ENCODE data around the gene UCN. TPM values are rescaled to one million over a fixed set of nuclear protein-coding genes. Genes with fewer than 3 reads are reported as not detected.
"Not testable (repeated sequence)": the region's sequence is repeated elsewhere in the genome, so short reads cannot be mapped to it uniquely, and the experiment has no call there.

UCN gene
- total RNA-seq, 1 experiment from 2014 or later = 4.6 TPM

DNA sequence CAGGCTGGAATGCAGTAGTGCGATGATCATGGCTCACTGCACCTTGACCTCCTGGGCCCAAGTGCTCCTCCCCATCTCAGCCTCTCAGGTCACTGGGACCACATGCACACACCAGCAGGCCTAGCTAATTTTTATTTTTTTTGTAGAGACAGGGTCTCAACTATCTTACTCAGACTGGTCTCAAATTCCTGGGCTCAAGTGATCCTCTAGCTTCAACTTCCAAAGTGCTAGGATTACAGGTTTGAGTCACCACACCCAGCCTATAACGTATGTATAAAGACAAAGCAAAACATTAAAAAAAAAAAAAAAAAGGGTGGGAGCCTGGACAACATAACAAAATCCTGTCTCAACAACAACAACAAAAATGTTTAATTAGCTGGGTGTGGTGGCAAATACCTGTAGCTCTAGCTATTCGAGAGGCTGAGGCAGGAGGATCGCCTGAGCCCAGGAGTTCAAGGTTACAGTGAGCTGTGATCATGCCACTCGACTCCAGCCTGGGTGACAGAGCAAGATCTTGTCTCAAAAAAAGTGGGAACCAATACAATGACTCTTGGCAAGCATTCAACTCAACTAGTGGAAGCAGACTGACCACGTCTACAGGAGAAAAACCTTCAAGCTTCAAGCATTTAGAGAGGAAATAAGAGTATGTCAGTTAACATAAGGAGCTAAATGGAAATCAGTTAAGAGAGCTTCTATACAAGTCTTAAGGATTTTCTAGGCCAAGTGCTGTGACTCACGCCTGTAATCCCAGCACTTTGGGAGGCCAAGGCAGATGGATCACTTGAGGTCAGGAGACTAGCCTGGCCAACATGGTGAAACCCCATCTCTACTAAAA is 45.7 kb upstream of the UCN start:
- peaks cover 2% of the 10 kb centered on the region for H3K9me3 Mint-ChIP-seq (ENCODE audit: low read depth, unreplicated experiment)
- CTCF ChIA-PET = interaction anchor here (0.6 to 0.7 kb wide), 2 partner anchors 195 to 233 kb away, joined by 3 read pairs; no protein-coding TSS in a partner anchor
- H3K4me1 Mint-ChIP-seq (ENCODE audit: low read depth, unreplicated experiment) = peaks cover 32% of the 10 kb centered on the region
- DNase-seq = no peak
- no peak overlapping the region for H3K4me3 Mint-ChIP-seq (ENCODE audit: low read depth, unreplicated experiment)
- H3K27me3 Mint-ChIP-seq (ENCODE audit: unreplicated experiment) = no peaks in the 10 kb centered on the region
- BruUV-seq (replicated peaks) = no TSS peak
- TF ChIP-seq, protein P1, sequence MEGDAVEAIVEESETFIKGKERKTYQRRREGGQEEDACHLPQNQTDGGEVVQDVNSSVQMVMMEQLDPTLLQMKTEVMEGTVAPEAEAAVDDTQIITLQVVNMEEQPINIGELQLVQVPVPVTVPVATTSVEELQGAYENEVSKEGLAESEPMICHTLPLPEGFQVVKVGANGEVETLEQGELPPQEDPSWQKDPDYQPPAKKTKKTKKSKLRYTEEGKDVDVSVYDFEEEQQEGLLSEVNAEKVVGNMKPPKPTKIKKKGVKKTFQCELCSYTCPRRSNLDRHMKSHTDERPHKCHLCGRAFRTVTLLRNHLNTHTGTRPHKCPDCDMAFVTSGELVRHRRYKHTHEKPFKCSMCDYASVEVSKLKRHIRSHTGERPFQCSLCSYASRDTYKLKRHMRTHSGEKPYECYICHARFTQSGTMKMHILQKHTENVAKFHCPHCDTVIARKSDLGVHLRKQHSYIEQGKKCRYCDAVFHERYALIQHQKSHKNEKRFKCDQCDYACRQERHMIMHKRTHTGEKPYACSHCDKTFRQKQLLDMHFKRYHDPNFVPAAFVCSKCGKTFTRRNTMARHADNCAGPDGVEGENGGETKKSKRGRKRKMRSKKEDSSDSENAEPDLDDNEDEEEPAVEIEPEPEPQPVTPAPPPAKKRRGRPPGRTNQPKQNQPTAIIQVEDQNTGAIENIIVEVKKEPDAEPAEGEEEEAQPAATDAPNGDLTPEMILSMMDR (IDR thresholded peaks at IDR 0.05; ENCODE audit: unreplicated experiment) = no peak
- no peak overlapping the region for H3K27ac Mint-ChIP-seq (ENCODE audit: unreplicated experiment)
- peaks cover 47% of the 10 kb centered on the region for H3K36me3 Mint-ChIP-seq (ENCODE audit: insufficient read depth, unreplicated experiment)
- intact Hi-C loops (cut with micrococcal nuclease; ENCODE audit: unreplicated experiment) = no loop called here

DNA sequence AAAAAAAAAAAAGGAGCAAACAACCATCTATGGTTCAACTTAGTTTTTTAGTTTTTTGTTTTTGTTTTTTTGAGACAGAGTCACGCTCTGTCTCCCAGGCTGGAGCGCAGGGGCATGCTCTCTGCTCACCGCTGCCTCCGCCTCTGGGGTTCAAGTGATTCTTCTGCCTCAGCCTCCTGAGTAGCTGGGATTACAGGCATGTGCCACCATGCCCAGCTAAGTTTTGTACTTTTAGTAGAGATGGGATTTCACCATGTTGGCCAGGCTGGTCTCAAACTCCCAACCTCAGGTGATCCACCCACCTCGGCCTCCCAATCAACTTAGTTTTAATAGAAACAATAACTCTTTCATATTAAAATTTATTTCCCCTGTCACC is 45.1 kb upstream of the UCN start:
- H3K4me3 Mint-ChIP-seq (ENCODE audit: low read depth, unreplicated experiment); H3K27ac Mint-ChIP-seq (ENCODE audit: unreplicated experiment); H3K9me3 Mint-ChIP-seq (ENCODE audit: low read depth, unreplicated experiment); H3K27me3 Mint-ChIP-seq (ENCODE audit: unreplicated experiment); BruUV-seq (replicated peaks); intact Hi-C loops (cut with micrococcal nuclease; ENCODE audit: unreplicated experiment); CTCF ChIA-PET; DNase-seq: not testable (repeated sequence)
- Mint-ChIP-seq H3K36me3 (ENCODE audit: insufficient read depth, unreplicated experiment) (peaks cover 43% of the 10 kb centered on the region), H3K4me1 (ENCODE audit: low read depth, unreplicated experiment) (peaks cover 26% of the 10 kb centered on the region)

- H3K27me3 Mint-ChIP-seq (ENCODE audit: unreplicated experiment) = no peaks in the 10 kb centered on the region
- H3K36me3 Mint-ChIP-seq (ENCODE audit: insufficient read depth, unreplicated experiment) = peaks cover 29% of the 10 kb centered on the region
- H3K27ac Mint-ChIP-seq (ENCODE audit: unreplicated experiment) = no peak overlapping the region
- peaks cover 22% of the 10 kb centered on the region for H3K4me1 Mint-ChIP-seq (ENCODE audit: low read depth, unreplicated experiment)
- TF ChIP-seq, protein P1 (IDR thresholded peaks at IDR 0.05; ENCODE audit: unreplicated experiment) = no peak
- no peaks in the 10 kb centered on the region for H3K9me3 Mint-ChIP-seq (ENCODE audit: low read depth, unreplicated experiment)
- no peak overlapping the region for H3K4me3 Mint-ChIP-seq (ENCODE audit: low read depth, unreplicated experiment)
- DNase-seq = no peak
- CTCF ChIA-PET = no interaction called here
- intact Hi-C loops (cut with micrococcal nuclease; ENCODE audit: unreplicated experiment) = no loop called here
- BruUV-seq (replicated peaks) = no TSS peak
Measured at GRCh38 chr2:27351802-27352598, 43.8 kb upstream of the UCN start.

GRCh38 chr2:27350106-27350693 is 42.0 kb upstream of the UCN start:
- Mint-ChIP-seq H3K36me3 (ENCODE audit: insufficient read depth, unreplicated experiment) (peaks cover 17% of the 10 kb centered on the region), H3K27ac (ENCODE audit: unreplicated experiment) (no peak overlapping the region), H3K27me3 (ENCODE audit: unreplicated experiment) (no peaks in the 10 kb centered on the region), H3K4me1 (ENCODE audit: low read depth, unreplicated experiment) (peaks cover 22% of the 10 kb centered on the region), H3K9me3 (ENCODE audit: low read depth, unreplicated experiment) (no peaks in the 10 kb centered on the region), H3K4me3 (ENCODE audit: low read depth, unreplicated experiment) (no peak overlapping the region)
- BruUV-seq (replicated peaks) = no TSS peak
- TF ChIP-seq, protein P1 (IDR thresholded peaks at IDR 0.05; ENCODE audit: unreplicated experiment) = no peak
- intact Hi-C loops (cut with micrococcal nuclease; ENCODE audit: unreplicated experiment) = no loop called here
- DNase-seq = no peak
- CTCF ChIA-PET = interaction anchor here (0.7 kb wide), 1 partner anchor 120 kb away, joined by 4 read pairs; no protein-coding TSS in a partner anchor

Measured in Calu3 (cell line).